ENCODE results near the gene HEPH.
"Not testable (repeated sequence)": the region's sequence is repeated elsewhere in the genome, so short reads cannot be mapped to it uniquely, and the experiment has no call there.

The HEPH gene

GRCh38 chrX:66163849-66164411 lies at the start of gene HEPH:
Gene HEPH, plus strand, starts transcription at chrX:66164247. Its CDS starts 6,324 bp downstream, at chrX:66170571.
- no peak for TF ChIP-seq CTCF (conservative IDR thresholded peaks at IDR 0.05; ENCODE audit: low read length)
- TF ChIP-seq EZH2phosphoT487 (IDR thresholded peaks at IDR 0.05; ENCODE audit: borderline replicate concordance) = no peak
- H3K27me3 ChIP-seq (ENCODE audit: insufficient read depth, low read length, poor library complexity, severe bottlenecking) = no peaks in the 10 kb centered on the region
- H3K36me3 ChIP-seq (ENCODE audit: insufficient read depth, low read length) = no peaks in the 10 kb centered on the region
- H3F3A ChIP-seq (ENCODE audit: low read depth) = no peaks in the 10 kb centered on the region
- H3K79me2 ChIP-seq (ENCODE audit: insufficient read depth, low read length) = no peaks in the 10 kb centered on the region
- H3K9me3 ChIP-seq (ENCODE audit: insufficient read depth, low read depth, low read length) = no peaks in the 10 kb centered on the region
- H3K4me3 ChIP-seq (ENCODE audit: low read length, poor library complexity, severe bottlenecking) = no peak within 1 kb of the TSS
- H3K9ac ChIP-seq (ENCODE audit: low read depth, low read length, poor library complexity, severe bottlenecking) = no peak within 1 kb of the TSS
- H2AFZ ChIP-seq (ENCODE audit: low read length) = no peak within 1 kb of the TSS
- no peaks in the 10 kb centered on the region for H4K20me1 ChIP-seq (ENCODE audit: insufficient read depth, low read length, poor library complexity, severe bottlenecking)
- H3K4me2 ChIP-seq (ENCODE audit: low read depth, low read length, poor library complexity, severe bottlenecking) = no peak within 1 kb of the TSS
- H3K9me2 ChIP-seq (replicated peaks; ENCODE audit: low read depth, low read length) = no peaks in the 10 kb centered on the region
- H3K4me1 ChIP-seq (ENCODE audit: insufficient read depth, low read length, poor library complexity, severe bottlenecking) = no peaks in the 10 kb centered on the region

- H3K36me3 ChIP-seq (ENCODE audit: insufficient read depth, low read length); H4K20me1 ChIP-seq (ENCODE audit: insufficient read depth, low read length, poor library complexity, severe bottlenecking); H3K4me1 ChIP-seq (ENCODE audit: insufficient read depth, low read length, poor library complexity, severe bottlenecking); H3K9me3 ChIP-seq (ENCODE audit: insufficient read depth, low read depth, low read length); H3F3A ChIP-seq (ENCODE audit: low read depth); H3K4me3 ChIP-seq (ENCODE audit: low read length, poor library complexity, severe bottlenecking); H3K9ac ChIP-seq (ENCODE audit: low read depth, low read length, poor library complexity, severe bottlenecking); H3K79me2 ChIP-seq (ENCODE audit: insufficient read depth, low read length); H2AFZ ChIP-seq (ENCODE audit: low read length); H3K9me2 ChIP-seq (replicated peaks; ENCODE audit: low read depth, low read length); H3K4me2 ChIP-seq (ENCODE audit: low read depth, low read length, poor library complexity, severe bottlenecking); H3K27me3 ChIP-seq (ENCODE audit: insufficient read depth, low read length, poor library complexity, severe bottlenecking): not testable (repeated sequence)
These were observed 45.3 kb upstream of the HEPH start for GRCh38 chrX:66118722-66119121.

GRCh38 chrX:66121354-66121753 lies 42.7 kb upstream of the HEPH start:
- H3K79me2 ChIP-seq (ENCODE audit: insufficient read depth, low read length) = not testable (repeated sequence)

GRCh38 chrX:66126662-66127061 lies 37.4 kb upstream of the HEPH start:
- Histone ChIP-seq H3K4me3 (ENCODE audit: low read length, poor library complexity, severe bottlenecking) (no peak overlapping the region), H4K20me1 (ENCODE audit: insufficient read depth, low read length, poor library complexity, severe bottlenecking) (no peaks in the 10 kb centered on the region), H3K9me2 (replicated peaks; ENCODE audit: low read depth, low read length) (no peaks in the 10 kb centered on the region), H3K36me3 (ENCODE audit: insufficient read depth, low read length) (no peaks in the 10 kb centered on the region), H3K4me2 (ENCODE audit: low read depth, low read length, poor library complexity, severe bottlenecking) (no peak overlapping the region), H3K4me1 (ENCODE audit: insufficient read depth, low read length, poor library complexity, severe bottlenecking) (no peaks in the 10 kb centered on the region), H3F3A (ENCODE audit: low read depth) (no peaks in the 10 kb centered on the region), H2AFZ (ENCODE audit: low read length) (no peak overlapping the region), H3K9me3 (ENCODE audit: insufficient read depth, low read depth, low read length) (no peaks in the 10 kb centered on the region), H3K9ac (ENCODE audit: low read depth, low read length, poor library complexity, severe bottlenecking) (no peak overlapping the region), H3K79me2 (ENCODE audit: insufficient read depth, low read length) (no peaks in the 10 kb centered on the region), H3K27me3 (ENCODE audit: insufficient read depth, low read length, poor library complexity, severe bottlenecking) (no peaks in the 10 kb centered on the region)
- TF ChIP-seq CTCF (conservative IDR thresholded peaks at IDR 0.05; ENCODE audit: low read length) (no peak), EZH2phosphoT487 (IDR thresholded peaks at IDR 0.05; ENCODE audit: borderline replicate concordance) (no peak)

More at GRCh38 chrX:66121354-66121753, 42.7 kb upstream of the HEPH start:
- H2AFZ ChIP-seq (ENCODE audit: low read length); H3K27me3 ChIP-seq (ENCODE audit: insufficient read depth, low read length, poor library complexity, severe bottlenecking); H3F3A ChIP-seq (ENCODE audit: low read depth); H3K9ac ChIP-seq (ENCODE audit: low read depth, low read length, poor library complexity, severe bottlenecking); H3K4me2 ChIP-seq (ENCODE audit: low read depth, low read length, poor library complexity, severe bottlenecking); H3K36me3 ChIP-seq (ENCODE audit: insufficient read depth, low read length); H3K4me3 ChIP-seq (ENCODE audit: low read length, poor library complexity, severe bottlenecking); H3K9me3 ChIP-seq (ENCODE audit: insufficient read depth, low read depth, low read length); H4K20me1 ChIP-seq (ENCODE audit: insufficient read depth, low read length, poor library complexity, severe bottlenecking); H3K9me2 ChIP-seq (replicated peaks; ENCODE audit: low read depth, low read length); H3K4me1 ChIP-seq (ENCODE audit: insufficient read depth, low read length, poor library complexity, severe bottlenecking): not testable (repeated sequence)

All from Loucy (cell line).